HS-5 (cell line): ENCODE data around the gene ADPRHL1.

Experiments
- DNase-seq: peaks from one replicate; pipeline ENCODE4 v3.0.0-alpha.2; 2012; ENCODE audit warnings: low read depth

Gene ADPRHL1

GRCh38 chr13:113431171-113431570, 22.1 kb downstream of the ADPRHL1 start:
- DNase-seq = no peak

- no peak for DNase-seq
Measured at GRCh38 chr13:113430378-113431110, 22.7 kb downstream of the ADPRHL1 start.

GRCh38 chr13:113429608-113429985, 23.7 kb downstream of the ADPRHL1 start:
- no peak for DNase-seq

- DNase-seq = no peak
Measured at GRCh38 chr13:113428871-113429607, 24.2 kb downstream of the ADPRHL1 start.

GRCh38 chr13:113428469-113428865, 24.8 kb downstream of the ADPRHL1 start:
- DNase-seq = no peak

- DNase-seq = no peak
Measured at GRCh38 chr13:113427562-113428468, 25.5 kb downstream of the ADPRHL1 start.

- DNase-seq = no peak
Measured at GRCh38 chr13:113426591-113426986, 26.7 kb downstream of the ADPRHL1 start.

- no peak for DNase-seq
Measured at GRCh38 chr13:113425941-113426590, 27.2 kb downstream of the ADPRHL1 start.

GRCh38 chr13:113423520-113424163, 29.6 kb downstream of the ADPRHL1 start:
- DNase-seq = no peak

- DNase-seq = no peak
Measured at GRCh38 chr13:113422807-113423519, 30.3 kb downstream of the ADPRHL1 start.

- no peak for DNase-seq
Measured at GRCh38 chr13:113421673-113422270, 31.5 kb downstream of the ADPRHL1 start.

GRCh38 chr13:113420833-113421600, 32.3 kb downstream of the ADPRHL1 start:
- no peak for DNase-seq

- DNase-seq = no peak
Measured at GRCh38 chr13:113420232-113420631, 33.1 kb downstream of the ADPRHL1 start.

- DNase-seq = no peak
Measured at GRCh38 chr13:113419531-113420193, 33.6 kb downstream of the ADPRHL1 start.

GRCh38 chr13:113418722-113419049, 34.6 kb downstream of the ADPRHL1 start:
- no peak for DNase-seq

- no peak for DNase-seq
Measured at GRCh38 chr13:113417836-113418721, 35.2 kb downstream of the ADPRHL1 start.

- DNase-seq = no peak
Measured at GRCh38 chr13:113417008-113417751, 36.1 kb downstream of the ADPRHL1 start.
